Measurements from ENCODE around the gene CALD1.

Gene CALD1

DNA sequence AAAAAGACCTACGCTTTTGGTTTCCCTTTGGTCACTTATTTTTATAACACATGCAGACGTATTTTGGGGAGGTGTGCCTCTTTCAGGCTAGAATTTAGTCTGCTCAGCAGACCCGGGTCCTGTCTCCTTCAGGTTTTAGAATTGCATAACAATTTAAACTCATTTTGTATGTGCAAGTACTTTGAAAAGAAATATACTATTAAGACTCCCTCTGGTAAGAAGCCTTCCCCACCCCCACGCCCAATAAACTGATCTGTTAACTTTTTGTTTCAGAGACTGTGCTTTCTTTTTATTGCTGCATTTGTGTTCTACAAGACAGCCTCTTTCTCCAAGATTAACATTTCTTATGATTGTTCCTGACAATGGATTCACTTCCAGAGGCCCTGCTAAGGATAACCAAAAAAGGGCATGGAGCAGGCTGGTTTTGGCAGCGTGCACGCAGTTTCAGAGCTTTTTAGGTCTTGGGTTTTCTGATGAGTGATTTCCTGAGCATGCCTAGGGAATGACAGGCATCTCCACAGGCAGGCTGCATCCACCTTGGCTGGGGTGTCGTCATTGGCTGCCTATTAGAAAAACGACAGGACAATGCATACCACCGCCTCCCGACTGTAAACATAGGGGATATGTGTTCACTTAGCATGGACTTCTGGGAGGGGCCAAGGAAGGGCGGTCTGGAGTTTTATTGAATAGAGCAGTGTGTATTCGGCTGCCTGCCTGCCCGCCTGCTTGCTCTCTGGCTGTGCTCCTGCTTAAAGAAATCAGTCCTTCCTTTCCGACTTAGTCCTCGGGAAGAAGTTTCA, at the start of gene CALD1 (continued):
- no peak for TF ChIP-seq REPIN1 (tag by site-specific recombination; IDR thresholded peaks at IDR 0.05; ENCODE audit: low read depth)
- TF ChIP-seq ZNF426 (tag by site-specific recombination; IDR thresholded peaks at IDR 0.05): no peak
- TF ChIP-seq ZNF548 (tag by site-specific recombination; IDR thresholded peaks at IDR 0.05): no peak
- TF ChIP-seq ZNF664 (tag by site-specific recombination; IDR thresholded peaks at IDR 0.05): peak; percentile 56; the same call in 1 of the 2 replicates
- no peak for TF ChIP-seq ZNF747 (tag by site-specific recombination; IDR thresholded peaks at IDR 0.05)
- TF ChIP-seq ZNF510 (tag by site-specific recombination; IDR thresholded peaks at IDR 0.05; ENCODE audit: insufficient replicate concordance): no peak
- no peak for TF ChIP-seq ZNF701 (tag by site-specific recombination; IDR thresholded peaks at IDR 0.05)
- no peak for TF ChIP-seq ZSCAN16 (tag by site-specific recombination; IDR thresholded peaks at IDR 0.05)
- peak; percentile 50 for TF ChIP-seq ZBTB21 (tag by site-specific recombination; IDR thresholded peaks at IDR 0.05)
- no peak for TF ChIP-seq ZNF830 (tag by site-specific recombination; IDR thresholded peaks at IDR 0.05; ENCODE audit: low read depth)
- TF ChIP-seq ZNF311 (tag by site-specific recombination; IDR thresholded peaks at IDR 0.05; ENCODE audit: borderline replicate concordance): no peak
- peak; percentile 88 for TF ChIP-seq ZNF629 (tag by site-specific recombination; IDR thresholded peaks at IDR 0.05)
- TF ChIP-seq ZBTB48 (tag by site-specific recombination; IDR thresholded peaks at IDR 0.05): no peak
- TF ChIP-seq, protein P1, sequence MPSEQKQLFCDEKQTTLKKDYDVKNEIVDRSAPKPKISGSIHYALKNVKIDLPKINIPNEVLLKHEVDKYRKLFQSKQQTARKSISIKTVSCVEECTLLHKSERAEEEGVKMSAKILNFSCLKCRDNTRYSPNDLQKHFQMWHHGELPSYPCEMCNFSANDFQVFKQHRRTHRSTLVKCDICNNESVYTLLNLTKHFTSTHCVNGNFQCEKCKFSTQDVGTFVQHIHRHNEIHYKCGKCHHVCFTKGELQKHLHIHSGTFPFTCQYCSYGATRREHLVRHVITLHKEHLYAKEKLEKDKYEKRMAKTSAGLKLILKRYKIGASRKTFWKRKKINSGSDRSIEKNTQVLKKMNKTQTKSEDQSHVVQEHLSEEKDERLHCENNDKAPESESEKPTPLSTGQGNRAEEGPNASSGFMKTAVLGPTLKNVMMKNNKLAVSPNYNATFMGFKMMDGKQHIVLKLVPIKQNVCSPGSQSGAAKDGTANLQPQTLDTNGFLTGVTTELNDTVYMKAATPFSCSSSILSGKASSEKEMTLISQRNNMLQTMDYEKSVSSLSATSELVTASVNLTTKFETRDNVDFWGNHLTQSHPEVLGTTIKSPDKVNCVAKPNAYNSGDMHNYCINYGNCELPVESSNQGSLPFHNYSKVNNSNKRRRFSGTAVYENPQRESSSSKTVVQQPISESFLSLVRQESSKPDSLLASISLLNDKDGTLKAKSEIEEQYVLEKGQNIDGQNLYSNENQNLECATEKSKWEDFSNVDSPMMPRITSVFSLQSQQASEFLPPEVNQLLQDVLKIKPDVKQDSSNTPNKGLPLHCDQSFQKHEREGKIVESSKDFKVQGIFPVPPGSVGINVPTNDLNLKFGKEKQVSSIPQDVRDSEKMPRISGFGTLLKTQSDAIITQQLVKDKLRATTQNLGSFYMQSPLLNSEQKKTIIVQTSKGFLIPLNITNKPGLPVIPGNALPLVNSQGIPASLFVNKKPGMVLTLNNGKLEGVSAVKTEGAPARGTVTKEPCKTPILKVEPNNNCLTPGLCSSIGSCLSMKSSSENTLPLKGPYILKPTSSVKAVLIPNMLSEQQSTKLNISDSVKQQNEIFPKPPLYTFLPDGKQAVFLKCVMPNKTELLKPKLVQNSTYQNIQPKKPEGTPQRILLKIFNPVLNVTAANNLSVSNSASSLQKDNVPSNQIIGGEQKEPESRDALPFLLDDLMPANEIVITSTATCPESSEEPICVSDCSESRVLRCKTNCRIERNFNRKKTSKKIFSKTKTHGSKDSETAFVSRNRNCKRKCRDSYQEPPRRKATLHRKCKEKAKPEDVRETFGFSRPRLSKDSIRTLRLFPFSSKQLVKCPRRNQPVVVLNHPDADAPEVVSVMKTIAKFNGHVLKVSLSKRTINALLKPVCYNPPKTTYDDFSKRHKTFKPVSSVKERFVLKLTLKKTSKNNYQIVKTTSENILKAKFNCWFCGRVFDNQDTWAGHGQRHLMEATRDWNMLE (tag by site-specific recombination; conservative IDR thresholded peaks at IDR 0.05; ENCODE audit: low read depth): no peak
- TF ChIP-seq ZNF514 (tag by site-specific recombination; IDR thresholded peaks at IDR 0.05): no peak
- TF ChIP-seq, protein P2, sequence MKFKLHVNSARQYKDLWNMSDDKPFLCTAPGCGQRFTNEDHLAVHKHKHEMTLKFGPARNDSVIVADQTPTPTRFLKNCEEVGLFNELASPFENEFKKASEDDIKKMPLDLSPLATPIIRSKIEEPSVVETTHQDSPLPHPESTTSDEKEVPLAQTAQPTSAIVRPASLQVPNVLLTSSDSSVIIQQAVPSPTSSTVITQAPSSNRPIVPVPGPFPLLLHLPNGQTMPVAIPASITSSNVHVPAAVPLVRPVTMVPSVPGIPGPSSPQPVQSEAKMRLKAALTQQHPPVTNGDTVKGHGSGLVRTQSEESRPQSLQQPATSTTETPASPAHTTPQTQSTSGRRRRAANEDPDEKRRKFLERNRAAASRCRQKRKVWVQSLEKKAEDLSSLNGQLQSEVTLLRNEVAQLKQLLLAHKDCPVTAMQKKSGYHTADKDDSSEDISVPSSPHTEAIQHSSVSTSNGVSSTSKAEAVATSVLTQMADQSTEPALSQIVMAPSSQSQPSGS (tag by site-specific recombination; IDR thresholded peaks at IDR 0.05; ENCODE audit: low read depth): peak; percentile 82
- TF ChIP-seq ZNF350 (tag by site-specific recombination; IDR thresholded peaks at IDR 0.05): no peak
- TF ChIP-seq ZNF473 (tag by site-specific recombination; IDR thresholded peaks at IDR 0.05): no peak
- TF ChIP-seq ZNF10 (tag by site-specific recombination; IDR thresholded peaks at IDR 0.05): no peak
- no peak for TF ChIP-seq BCL11A (tag by site-specific recombination; IDR thresholded peaks at IDR 0.05; ENCODE audit: low read depth)
- no peak for TF ChIP-seq ZFP3 (tag by site-specific recombination; IDR thresholded peaks at IDR 0.05; ENCODE audit: low read depth)
- TF ChIP-seq ZNF274 (IDR thresholded peaks at IDR 0.05; ENCODE audit: low read length): no peak
- TF ChIP-seq ZNF274 (tag by site-specific recombination; IDR thresholded peaks at IDR 0.05; ENCODE audit: borderline replicate concordance): no peak
- TF ChIP-seq ZNF146 (tag by site-specific recombination; IDR thresholded peaks at IDR 0.05): no peak
- no peak for TF ChIP-seq YY2 (tag by site-specific recombination; IDR thresholded peaks at IDR 0.05)
- no peak for TF ChIP-seq ZFP41 (tag by site-specific recombination; IDR thresholded peaks at IDR 0.05; ENCODE audit: borderline replicate concordance)
- TF ChIP-seq, protein P3, sequence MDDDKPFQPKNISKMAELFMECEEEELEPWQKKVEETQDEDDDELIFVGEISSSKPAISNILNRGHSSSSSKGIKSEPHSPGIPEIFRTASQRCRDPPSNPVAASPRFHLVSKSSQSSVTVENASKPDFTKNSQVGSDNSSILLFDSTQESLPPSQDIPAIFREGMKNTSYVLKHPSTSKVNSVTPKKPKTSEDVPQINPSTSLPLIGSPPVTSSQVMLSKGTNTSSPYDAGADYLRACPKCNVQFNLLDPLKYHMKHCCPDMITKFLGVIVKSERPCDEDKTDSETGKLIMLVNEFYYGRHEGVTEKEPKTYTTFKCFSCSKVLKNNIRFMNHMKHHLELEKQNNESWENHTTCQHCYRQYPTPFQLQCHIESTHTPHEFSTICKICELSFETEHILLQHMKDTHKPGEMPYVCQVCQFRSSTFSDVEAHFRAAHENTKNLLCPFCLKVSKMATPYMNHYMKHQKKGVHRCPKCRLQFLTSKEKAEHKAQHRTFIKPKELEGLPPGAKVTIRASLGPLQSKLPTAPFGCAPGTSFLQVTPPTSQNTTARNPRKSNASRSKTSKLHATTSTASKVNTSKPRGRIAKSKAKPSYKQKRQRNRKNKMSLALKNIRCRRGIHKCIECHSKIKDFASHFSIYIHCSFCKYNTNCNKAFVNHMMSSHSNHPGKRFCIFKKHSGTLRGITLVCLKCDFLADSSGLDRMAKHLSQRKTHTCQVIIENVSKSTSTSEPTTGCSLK (tag by site-specific recombination; IDR thresholded peaks at IDR 0.05): no peak
- TF ChIP-seq GLI4 (tag by site-specific recombination; IDR thresholded peaks at IDR 0.05): no peak
- no peak for TF ChIP-seq SCRT1 (tag by site-specific recombination; IDR thresholded peaks at IDR 0.05; ENCODE audit: borderline replicate concordance)
- TF ChIP-seq BCL6B (tag by site-specific recombination; IDR thresholded peaks at IDR 0.05): no peak
- TF ChIP-seq ZNF501 (tag by site-specific recombination; IDR thresholded peaks at IDR 0.05): no peak
- peak; percentile 51 for TF ChIP-seq ZNF561 (tag by site-specific recombination; IDR thresholded peaks at IDR 0.05; ENCODE audit: borderline replicate concordance)

All from HEK293 (cell line).